Measurements from ENCODE around the gene SLC25A21.
"Not testable (repeated sequence)": the region's sequence is repeated elsewhere in the genome, so short reads cannot be mapped to it uniquely, and the experiment has no call there.

SLC25A21 gene

GRCh38 chr14:37172024-37172869 is at the start of gene SLC25A21:
TSS of gene SLC25A21 (minus strand) at chr14:37172606.
- in situ Hi-C loops (cut with HindIII; ENCODE audit: low sequenced_read_pairs), result no loop called here

- in situ Hi-C loops (cut with HindIII; ENCODE audit: low sequenced_read_pairs), result no loop called here
These were observed 48.7 kb upstream of the SLC25A21 start for GRCh38 chr14:37221073-37221472.

GRCh38 chr14:37215345-37215744 is 42.9 kb upstream of the SLC25A21 start:
- in situ Hi-C loops (cut with HindIII; ENCODE audit: low sequenced_read_pairs), result no loop called here

- in situ Hi-C loops (cut with HindIII; ENCODE audit: low sequenced_read_pairs), result no loop called here
These were observed 40.6 kb upstream of the SLC25A21 start for GRCh38 chr14:37213016-37213415.

- in situ Hi-C loops (cut with HindIII; ENCODE audit: low sequenced_read_pairs), result no loop called here
These were observed 38.0 kb upstream of the SLC25A21 start for GRCh38 chr14:37210448-37210847.

- in situ Hi-C loops (cut with HindIII; ENCODE audit: low sequenced_read_pairs), result not testable (repeated sequence)
These were observed 37.2 kb upstream of the SLC25A21 start for GRCh38 chr14:37209617-37210016.

- in situ Hi-C loops (cut with HindIII; ENCODE audit: low sequenced_read_pairs), result not testable (repeated sequence)
These were observed 33.5 kb upstream of the SLC25A21 start for GRCh38 chr14:37205623-37206605.

GRCh38 chr14:37203423-37203822 is 31.0 kb upstream of the SLC25A21 start:
- in situ Hi-C loops (cut with HindIII; ENCODE audit: low sequenced_read_pairs), result no loop called here

- in situ Hi-C loops (cut with HindIII; ENCODE audit: low sequenced_read_pairs), result no loop called here
These were observed 30.4 kb upstream of the SLC25A21 start for GRCh38 chr14:37202812-37203211.

- in situ Hi-C loops (cut with HindIII; ENCODE audit: low sequenced_read_pairs), result no loop called here
These were observed 29.9 kb upstream of the SLC25A21 start for GRCh38 chr14:37202265-37202664.

GRCh38 chr14:37201724-37202123 is 29.3 kb upstream of the SLC25A21 start:
- in situ Hi-C loops (cut with HindIII; ENCODE audit: low sequenced_read_pairs), result no loop called here

- in situ Hi-C loops (cut with HindIII; ENCODE audit: low sequenced_read_pairs), result no loop called here
These were observed 26.5 kb upstream of the SLC25A21 start for GRCh38 chr14:37198907-37199306.

- in situ Hi-C loops (cut with HindIII; ENCODE audit: low sequenced_read_pairs), result no loop called here
These were observed 25.8 kb upstream of the SLC25A21 start for GRCh38 chr14:37198273-37198598.

- in situ Hi-C loops (cut with HindIII; ENCODE audit: low sequenced_read_pairs), result no loop called here
These were observed 25.2 kb upstream of the SLC25A21 start, which contains the start of gene MIPOL1 for GRCh38 chr14:37197421-37198272. TSS of gene MIPOL1 (plus strand) at chr14:37197937. CDS start at chr14:37247889, 49,952 bp downstream.

- in situ Hi-C loops (cut with HindIII; ENCODE audit: low sequenced_read_pairs), result no loop called here
These were observed 24.4 kb upstream of the SLC25A21 start for GRCh38 chr14:37196604-37197420.

GRCh38 chr14:37195327-37195726 is 22.9 kb upstream of the SLC25A21 start:
- in situ Hi-C loops (cut with HindIII; ENCODE audit: low sequenced_read_pairs), result no loop called here

- in situ Hi-C loops (cut with HindIII; ENCODE audit: low sequenced_read_pairs), result no loop called here
These were observed 22.3 kb upstream of the SLC25A21 start for GRCh38 chr14:37194698-37195097.

- in situ Hi-C loops (cut with HindIII; ENCODE audit: low sequenced_read_pairs), result not testable (repeated sequence)
These were observed 17.3 kb upstream of the SLC25A21 start for GRCh38 chr14:37189733-37190132.

- in situ Hi-C loops (cut with HindIII; ENCODE audit: low sequenced_read_pairs), result not testable (repeated sequence)
These were observed 15.6 kb upstream of the SLC25A21 start for GRCh38 chr14:37187840-37188577.

All from DLD1 (cell line).